NT2/D1 (cell line): Measurements from ENCODE around the gene PPEF1.

ENCODE experiments used
- SUZ12 ChIP-seq: IDR thresholded peaks from 2 replicates; pipeline ENCODE4 v1.6.1; 2011; ENCODE audit not compliant: insufficient read length, insufficient read depth; ENCODE audit errors: extremely low read depth
- YY1 ChIP-seq: IDR thresholded peaks from 2 replicates; pipeline ENCODE4 v1.6.1; 2011; ENCODE audit not compliant: insufficient read length, insufficient read depth

DNA sequence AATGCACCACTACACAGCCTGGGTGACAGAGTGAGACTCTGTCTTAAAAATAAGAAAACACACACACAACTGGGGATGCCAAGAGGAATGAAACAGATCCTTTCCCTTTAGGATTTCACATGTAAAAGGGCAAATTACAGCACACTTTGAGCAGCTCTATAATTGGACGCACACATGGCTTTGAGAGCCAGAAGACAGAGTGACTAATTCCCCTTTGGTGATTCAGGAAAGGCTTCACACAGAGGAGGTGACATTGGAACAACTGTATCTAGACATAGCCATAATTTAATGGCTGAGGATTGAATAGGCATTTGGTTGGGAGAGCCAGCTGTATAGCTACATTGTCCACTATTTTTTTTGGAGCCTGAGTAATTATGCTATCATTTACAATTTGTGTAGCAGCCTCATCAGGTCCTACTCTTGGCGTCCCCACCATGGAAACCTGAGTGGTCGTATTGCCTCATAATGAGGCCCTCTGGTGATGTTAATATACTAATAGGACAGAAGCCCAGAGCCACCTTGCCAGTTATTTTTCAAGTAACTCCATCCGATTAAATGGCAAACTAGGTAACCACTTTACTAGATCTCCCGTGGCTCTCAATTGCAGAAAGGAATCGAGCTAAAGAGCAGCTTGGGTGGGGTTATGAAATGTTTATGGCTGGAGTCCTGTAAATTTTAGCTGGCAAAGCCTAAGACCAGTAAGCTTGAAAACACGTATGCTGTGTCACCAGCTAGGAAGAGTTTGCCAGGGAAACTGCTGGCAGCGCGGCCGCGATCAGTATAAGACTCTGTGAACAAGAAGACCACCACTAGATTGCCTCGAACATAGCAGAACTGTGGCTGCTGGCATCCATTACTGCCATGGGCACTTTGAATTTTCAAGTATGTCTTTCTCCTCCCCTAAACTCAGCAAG lies 8.5 kb upstream of the PPEF1 start:
- no peak for TF ChIP-seq YY1
- no peak for TF ChIP-seq SUZ12
